Measurements from ENCODE around the gene RNF144A. TPM values are rescaled to one million over a fixed set of nuclear protein-coding genes. Genes with fewer than 3 reads are reported as not detected.

RNF144A gene
- total RNA-seq, 1 donor from 2014 or later, result 11.3 TPM

GRCh38 chr2:7077660-7078267 lies 160.6 kb downstream of the RNF144A start:
- peak; percentile 93 to 98 for DNase-seq (ENCODE audit: low read depth in 2 of 2)

GRCh38 chr2:7083580-7084509 lies 166.6 kb downstream of the RNF144A start:
- DNase-seq (ENCODE audit: low read depth in 2 of 2), result peak; percentile 62 to 67

GRCh38 chr2:7084601-7085000 lies 167.4 kb downstream of the RNF144A start:
- DNase-seq (ENCODE audit: low read depth in 2 of 2), result no peak

- DNase-seq (ENCODE audit: low read depth in 2 of 2), result no peak
Observed at GRCh38 chr2:7089284-7089683, 172.1 kb downstream of the RNF144A start.

GRCh38 chr2:7089898-7090510 lies 172.8 kb downstream of the RNF144A start:
- DNase-seq (ENCODE audit: low read depth in 2 of 2), result no peak

- no peak for DNase-seq (ENCODE audit: low read depth in 2 of 2)
Observed at GRCh38 chr2:7093376-7093775, 176.2 kb downstream of the RNF144A start.

Other genes with a start within 250 kb of the RNF144A start
- 0.20 and 0.65 TPM in 2 replicates for gene CMPK2, start 51.5 kb upstream of the RNF144A start, total RNA-seq
- gene RSAD2, start 39.6 kb upstream of the RNF144A start, total RNA-seq, result 0.20 and 0.22 TPM in 2 replicates